H1 (cell line): ENCODE measurements around the gene GALNT7. TPM values are rescaled to one million over a fixed set of nuclear protein-coding genes. Genes with fewer than 3 reads are reported as not detected.

Experiments used
- CEBPB ChIP-seq: IDR thresholded peaks from 2 replicates; pipeline ENCODE4 v1.6.1; 2012; ENCODE audit warnings: low read depth, low read length
- CHD7 ChIP-seq: fragments of 300-600 bp; sonication (generic); IDR thresholded peaks from 2 replicates; pipeline ENCODE4 v1.7.1; 2012; ENCODE audit warnings: low read length, moderate library complexity, mild to moderate bottlenecking, inconsistent platforms; ENCODE audit not compliant: insufficient replicate concordance
- EGR1 ChIP-seq: IDR thresholded peaks from 2 replicates; pipeline ENCODE4 v1.6.1; 2011; ENCODE audit warnings: low read depth, low read length, borderline replicate concordance
- JUND ChIP-seq: IDR thresholded peaks from 2 replicates; pipeline ENCODE4 v1.6.1; 2011; ENCODE audit warnings: mild to moderate bottlenecking, improper control_type of control experiment, low read length
- NANOG ChIP-seq: IDR thresholded peaks from 2 replicates; pipeline ENCODE4 v1.6.1; 2011; ENCODE audit warnings: low read length, low read depth, mild to moderate bottlenecking, inconsistent platforms; ENCODE audit not compliant: insufficient read depth, poor library complexity, severe bottlenecking
- POU5F1 ChIP-seq: IDR thresholded peaks from 2 replicates; pipeline ENCODE4 v1.6.1; 2011; ENCODE audit warnings: low read depth, mild to moderate bottlenecking, low read length, moderate library complexity
- SIRT6 ChIP-seq: IDR thresholded peaks from one replicate; pipeline ENCODE4 v1.7.1; 2012; ENCODE audit warnings: low read length, inconsistent platforms
- TAF7 ChIP-seq: optimal IDR thresholded peaks from 2 replicates; pipeline ENCODE3; 2011; ENCODE audit warnings: low read depth, mild to moderate bottlenecking, inconsistent platforms, low read length, moderate library complexity, borderline replicate concordance
- polyA plus RNA-seq, 7 experiments: library from polyadenylated mRNA; depleted of rRNA in 3 of 7; stranded (reverse) in 5 of 7; unstranded in 2 of 7; fragments of >200 nt in 5 of 7; fragments of 200-250 nt in 2 of 7; gene quantifications; 1 replicate in 5 of 7; 2 replicates in 1 of 7; 4 replicates in 1 of 7; pipeline versions ENCODE4 v1.2.1 to v1.2.3, GENCODE V29; 2011 to 2013; ENCODE audit warnings: missing spikeins in 2 of 7, mixed read lengths in 2 of 7
- total RNA-seq: library from RNA; stranded (reverse); fragmentation: NEBNext Ultra II Directional; extraction: Animal tissue kit (Norgen Biotek cat#: 25700); gene quantifications from 2 replicates; pipeline ENCODE4 v1.2.1, GENCODE V29; 2021

Gene GALNT7
- total and polyA plus RNA-seq, 2 of the 8 experiments (the other 6 are each of a cell fraction or from before 2014, with no cell fraction given): 22.4 to 85.5 TPM

DNA sequence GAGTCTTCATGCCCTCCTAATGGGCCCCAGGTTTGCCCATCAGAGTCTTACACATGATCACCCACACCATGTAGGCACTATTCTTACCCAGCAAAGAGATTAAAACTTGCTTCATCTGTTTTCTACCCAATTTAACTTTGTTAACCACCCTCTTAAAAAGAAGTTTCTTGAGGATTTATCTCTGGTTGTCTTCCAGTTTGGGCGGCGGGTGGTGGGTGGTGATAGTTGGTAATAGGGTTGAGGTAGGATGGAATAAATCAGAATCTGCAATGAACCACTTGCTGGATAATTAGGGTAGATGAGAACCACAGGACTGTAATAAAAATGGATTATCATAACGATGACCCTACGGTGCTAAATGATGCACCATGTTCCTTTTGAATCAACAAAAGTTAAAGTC lies 30.9 kb downstream of the GALNT7 start (continued):
- no peak for TF ChIP-seq CHD7
- no peak for TF ChIP-seq SIRT6
- no peak for TF ChIP-seq NANOG
- TF ChIP-seq CEBPB: no peak
- TF ChIP-seq EGR1: no peak
- no peak for TF ChIP-seq TAF7
- TF ChIP-seq JUND: no peak
- TF ChIP-seq POU5F1: no peak
